GM12878 (cell line): Measurements from ENCODE around the gene IL1RAPL1. TPM values are rescaled to one million over a fixed set of nuclear protein-coding genes. Genes with fewer than 3 reads are reported as not detected.

Experiments used
- ATAC-seq: fragments of 200-7000 bp; cut with Tn5 transposase; 3 replicates; pipeline ENCODE4 v1.9.1; 2020; ENCODE audit warnings: mild to moderate bottlenecking, moderate library complexity
- BruUV-seq: library from RNA; stranded (reverse); fragments of 400-500 nt; replicated peaks from 2 replicates; lab custom pipeline; 2021; lab: Mats Ljungman, UMichigan
- CTCF ChIA-PET: fragments of 300-600 bp; sonication (Branson Sonifier 250); formaldehyde crosslinking; extraction: SDS; loops from one replicate; lab custom pipeline; 2021; ENCODE audit warnings: inconsistent platforms; lab: Yijun Ruan, JAX
- POLR2A ChIA-PET: fragments of 350-600 bp; formaldehyde crosslinking; extraction: SDS; loops from one replicate; lab custom pipeline; 2021; ENCODE audit warnings: inconsistent platforms; lab: Charles Lee
- RAD21 ChIA-PET: fragments of 300-600 bp; sonication (Branson Sonifier 250); formaldehyde crosslinking; loops from one replicate; lab custom pipeline; 2023; ENCODE audit warnings: antibody characterized with exemption; ENCODE audit not compliant: unreplicated experiment; lab: Charles Lee
- SMC1A ChIA-PET: fragments of 300-600 bp; sonication (Branson Sonifier 250); formaldehyde crosslinking; loops from one replicate; lab custom pipeline; 2023; ENCODE audit not compliant: unreplicated experiment, uncharacterized antibody; lab: Charles Lee
- DNase-seq: peaks from one replicate; pipeline ENCODE4 v3.0.0-alpha.2; 2011; ENCODE audit warnings: low read depth, low spot score
- FAIRE-seq: peaks from 3 replicates; lab custom pipeline; 2011; peaks lifted over from hg19 to GRCh38; lab: Jason Lieb, UNC
- H2AFZ ChIP-seq: 2 replicates; pipeline ENCODE4 v1.6.0; 2011; ENCODE audit warnings: low read depth, low read length, control low read depth; ENCODE audit not compliant: control insufficient read depth
- H3K27ac ChIP-seq: 2 replicates; pipeline ENCODE4 v1.5.1; 2011; ENCODE audit warnings: control low read depth; ENCODE audit not compliant: control insufficient read depth, insufficient read depth
- H3K27me3 ChIP-seq, 2 experiments: replicated peaks in 1 of 2; 2 replicates each; pipeline versions ENCODE4 v1.6.0 to v1.6.1; 2011; ENCODE audit warnings: low read length in 1 of 2; ENCODE audit not compliant: control insufficient read depth in 2 of 2, insufficient read depth in 2 of 2
- H3K36me3 ChIP-seq, 2 experiments: 2 replicates each; pipeline ENCODE4 v1.5.1; 2011; ENCODE audit warnings: low read length in 1 of 2; ENCODE audit not compliant: control insufficient read depth in 2 of 2, insufficient read depth in 2 of 2
- H3K4me1 ChIP-seq: 2 replicates; pipeline ENCODE4 v1.6.1; 2011; ENCODE audit warnings: mild to moderate bottlenecking, low read length, moderate library complexity, mixed read lengths; ENCODE audit not compliant: control insufficient read depth, insufficient read depth
- H3K4me2 ChIP-seq: 2 replicates; pipeline ENCODE4 v1.6.0; 2011; ENCODE audit warnings: control low read depth; ENCODE audit not compliant: control insufficient read depth, insufficient read depth
- H3K4me3 ChIP-seq: fragments of 200-600 bp; sonication (generic); 2 replicates; pipeline ENCODE4 v1.5.1; 2016
- H3K79me2 ChIP-seq: 2 replicates; pipeline ENCODE4 v1.6.0; 2011; ENCODE audit warnings: low read length; ENCODE audit not compliant: control insufficient read depth, insufficient read depth
- H3K9ac ChIP-seq: 2 replicates; pipeline ENCODE4 v1.8.0; 2011; ENCODE audit warnings: low read length, control low read depth, mixed read lengths; ENCODE audit not compliant: control insufficient read depth, insufficient read depth
- H3K9me3 ChIP-seq: replicated peaks from 3 replicates; pipeline ENCODE4 v1.5.1; 2011; ENCODE audit warnings: mild to moderate bottlenecking, low read length; ENCODE audit not compliant: control insufficient read depth, insufficient read depth
- H4K20me1 ChIP-seq: 2 replicates; pipeline ENCODE4 v1.6.0; 2011; ENCODE audit not compliant: control insufficient read depth, insufficient read depth
- EED ChIP-seq: sonication (generic); IDR thresholded peaks from 2 replicates; pipeline ENCODE4 v1.6.1; 2016; ENCODE audit warnings: antibody characterized with exemption, low read depth
- HDGF ChIP-seq: fragments of 450-650 bp; IDR thresholded peaks from 2 replicates; pipeline ENCODE4 v1.6.1; 2016; ENCODE audit warnings: antibody characterized with exemption
- SMAD1 ChIP-seq: fragments of 450-650 bp; IDR thresholded peaks from 2 replicates; pipeline ENCODE4 v1.6.1; 2018; ENCODE audit warnings: mild to moderate bottlenecking, low read depth; ENCODE audit not compliant: partially characterized antibody
- SPI1 ChIP-seq: IDR thresholded peaks from 2 replicates; pipeline ENCODE4 v1.6.1; 2011; ENCODE audit warnings: low read depth, mild to moderate bottlenecking, low read length, moderate library complexity, borderline replicate concordance; ENCODE audit not compliant: insufficient read depth
- SREBF2 ChIP-seq: IDR thresholded peaks from 2 replicates; pipeline ENCODE4 v1.6.1; 2012; ENCODE audit warnings: mild to moderate bottlenecking, low read length
- WGBS: methylation state at CpG from one replicate; pipeline ENCODE4 v1.1.6; 2016; ENCODE audit warnings: low lambda C conversion rate; ENCODE audit not compliant: insufficient replicate concordance, insufficient coverage; ENCODE audit errors: missing lambda C conversion rate; 5-methylcytosine and 5-hydroxymethylcytosine counted together
- in situ Hi-C: fragments of 300-500 bp; cut with MboI; formaldehyde crosslinking; loops from 9 replicates; pipeline ENCODE4 v1.14.3; 2018; ENCODE audit warnings: mixed read lengths
- intact Hi-C: fragments of 100-400 bp; cut with micrococcal nuclease; formaldehyde crosslinking; loops from one replicate; pipeline ENCODE4 v1.14.2; 2022; ENCODE audit not compliant: unreplicated experiment
- polyA plus RNA-seq, 11 experiments: library from polyadenylated mRNA; depleted of rRNA in 4 of 11; unstranded in 6 of 11; stranded (reverse) in 5 of 11; fragments of >200 nt; fragmentation: Nextera tagmentation in 4 of 11; fragmentation: Illumina TruSeq in 1 of 11; extraction: Ambion mirVana in 4 of 11; extraction: Trizol in 1 of 11; gene quantifications; 1 replicate in 1 of 11; 2 replicates in 10 of 11; pipeline versions ENCODE4 v1.2.1 to v1.2.3, GENCODE V29; 2011 to 2016; ENCODE audit warnings: inconsistent platforms in 2 of 11, missing spikeins in 2 of 11, low read depth in 1 of 11
- total RNA-seq, 4 experiments: library from RNA; depleted of rRNA in 3 of 4; stranded (reverse); fragments of >200 nt in 3 of 4; fragmentation: Illumina TruSeq in 1 of 4; extraction: Trizol in 1 of 4; gene quantifications; 2 replicates each; pipeline versions ENCODE4 v1.2.1 to v1.2.3, GENCODE V29; 2013 to 2021
- TF ChIP-seq, protein P1 (sequence below): IDR thresholded peaks from 2 replicates; pipeline ENCODE4 v1.6.1; 2012; ENCODE audit warnings: low read depth, low read length, improper control_type of control experiment
- TF ChIP-seq, protein P2 (sequence below): IDR thresholded peaks from 2 replicates; pipeline ENCODE4 v1.6.1; 2011; ENCODE audit warnings: low read depth, low read length, improper control_type of control experiment, borderline replicate concordance
- TF ChIP-seq, protein P3 (sequence below): fragments of 450-650 bp; formaldehyde crosslinking; IDR thresholded peaks from 2 replicates; pipeline ENCODE4 v1.5.0; 2022; ENCODE audit warnings: mild to moderate bottlenecking, missing genetic modification characterization

Gene IL1RAPL1
- total and polyA plus RNA-seq, 10 of the 15 experiments (the other 5 are each of a cell fraction or from before 2014, with no cell fraction given): not detected

DNA sequence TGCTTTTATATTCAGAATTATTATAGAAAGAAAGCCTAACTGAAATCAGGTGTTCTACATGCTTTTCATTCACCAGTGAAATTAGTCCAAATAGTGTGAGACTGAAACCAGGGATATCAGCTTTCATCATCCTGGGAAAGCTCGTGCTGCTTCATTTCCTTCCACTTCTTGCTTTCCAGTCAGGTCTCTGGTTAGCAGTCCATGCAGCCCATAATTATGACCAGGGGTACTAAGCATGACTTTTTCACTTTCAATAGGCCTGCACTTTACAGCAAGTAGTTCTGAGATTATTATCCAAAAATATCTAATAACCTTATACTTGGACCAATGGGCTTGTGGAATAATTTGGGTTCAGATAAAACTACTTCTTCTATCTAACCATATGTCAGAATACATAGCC is 954.9 kb downstream of the IL1RAPL1 start:
- SMC1A ChIA-PET: no interaction called here
- H3K36me3 ChIP-seq: no peaks in the 10 kb centered on the region; a peak in 1 of 4 replicates
- ATAC-seq (peak; percentile 85), DNase-seq (no peak), FAIRE-seq (peak; percentile 78)
- H3K4me2 ChIP-seq: no peak overlapping the region
- H3K79me2 ChIP-seq: no peaks in the 10 kb centered on the region
- TF ChIP-seq, protein P1, sequence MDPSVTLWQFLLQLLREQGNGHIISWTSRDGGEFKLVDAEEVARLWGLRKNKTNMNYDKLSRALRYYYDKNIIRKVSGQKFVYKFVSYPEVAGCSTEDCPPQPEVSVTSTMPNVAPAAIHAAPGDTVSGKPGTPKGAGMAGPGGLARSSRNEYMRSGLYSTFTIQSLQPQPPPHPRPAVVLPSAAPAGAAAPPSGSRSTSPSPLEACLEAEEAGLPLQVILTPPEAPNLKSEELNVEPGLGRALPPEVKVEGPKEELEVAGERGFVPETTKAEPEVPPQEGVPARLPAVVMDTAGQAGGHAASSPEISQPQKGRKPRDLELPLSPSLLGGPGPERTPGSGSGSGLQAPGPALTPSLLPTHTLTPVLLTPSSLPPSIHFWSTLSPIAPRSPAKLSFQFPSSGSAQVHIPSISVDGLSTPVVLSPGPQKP: no peak
- no peak overlapping the region for H3K9ac ChIP-seq
- H2AFZ ChIP-seq: no peak overlapping the region
- peaks cover 2% of the 10 kb centered on the region for H3K9me3 ChIP-seq
- CTCF ChIA-PET: interaction anchor here (1.3 kb wide), 1 partner anchor 64 kb away, joined by 4 read pairs; no protein-coding TSS in a partner anchor
- intact Hi-C loops: no loop called here
- no peaks in the 10 kb centered on the region for H3K4me1 ChIP-seq
- no peak overlapping the region for H3K27ac ChIP-seq
- no peak overlapping the region for H3K4me3 ChIP-seq
- in situ Hi-C loops: no loop called here
- BruUV-seq: no TSS peak
- POLR2A ChIA-PET: no interaction called here
- RAD21 ChIA-PET: no interaction called here
- H3K27me3 ChIP-seq: no peaks in the 10 kb centered on the region
- WGBS: 0% methylated on average over 1 of the region's 1 CpG
- H4K20me1 ChIP-seq: no peaks in the 10 kb centered on the region

DNA sequence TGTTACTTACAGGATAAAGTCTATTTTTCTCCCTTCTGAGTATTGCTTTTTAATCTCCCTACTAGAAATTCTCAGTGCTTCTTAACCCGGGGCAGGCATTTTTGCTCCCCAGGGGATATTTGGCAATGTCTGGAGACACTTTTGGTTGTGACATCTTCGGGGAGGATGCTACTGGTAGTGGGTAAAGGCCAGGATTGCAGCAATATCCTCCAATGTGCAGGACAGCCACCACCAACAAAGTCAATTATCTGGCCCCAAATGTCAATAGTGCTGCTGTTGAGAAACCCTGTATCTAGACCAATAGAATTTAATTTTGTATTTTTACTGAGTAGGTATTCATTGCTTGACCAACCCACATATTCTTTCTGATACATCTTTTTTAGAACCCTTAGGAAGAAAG is 958.6 kb downstream of the IL1RAPL1 start:
- 45% methylated on average over 2 of the region's 2 CpGs for WGBS
- H3K9me3 ChIP-seq: peaks cover 5% of the 10 kb centered on the region; the same call in 2 of the 3 replicates
- H3K4me3 ChIP-seq: no peak overlapping the region
- H3K79me2 ChIP-seq: no peaks in the 10 kb centered on the region
- CTCF ChIA-PET: no interaction called here
- RAD21 ChIA-PET: no interaction called here
- no TSS peak for BruUV-seq
- H3K27ac ChIP-seq: no peak overlapping the region
- POLR2A ChIA-PET: no interaction called here
- H3K27me3 ChIP-seq: no peaks in the 10 kb centered on the region
- H2AFZ ChIP-seq: no peak overlapping the region; the same call in 1 of the 2 replicates
- no peaks in the 10 kb centered on the region for H4K20me1 ChIP-seq
- no peak for FAIRE-seq
- in situ Hi-C loops: no loop called here
- H3K36me3 ChIP-seq: no peaks in the 10 kb centered on the region; a peak in 1 of 4 replicates
- no peak for ATAC-seq
- H3K4me2 ChIP-seq: no peak overlapping the region
- SMC1A ChIA-PET: no interaction called here
- H3K4me1 ChIP-seq: no peaks in the 10 kb centered on the region
- no peak for DNase-seq
- intact Hi-C loops: no loop called here
- H3K9ac ChIP-seq: no peak overlapping the region
- no peak for TF ChIP-seq SREBF2
- TF ChIP-seq SMAD1: no peak
- no peak for TF ChIP-seq SPI1
- TF ChIP-seq, protein P2, sequence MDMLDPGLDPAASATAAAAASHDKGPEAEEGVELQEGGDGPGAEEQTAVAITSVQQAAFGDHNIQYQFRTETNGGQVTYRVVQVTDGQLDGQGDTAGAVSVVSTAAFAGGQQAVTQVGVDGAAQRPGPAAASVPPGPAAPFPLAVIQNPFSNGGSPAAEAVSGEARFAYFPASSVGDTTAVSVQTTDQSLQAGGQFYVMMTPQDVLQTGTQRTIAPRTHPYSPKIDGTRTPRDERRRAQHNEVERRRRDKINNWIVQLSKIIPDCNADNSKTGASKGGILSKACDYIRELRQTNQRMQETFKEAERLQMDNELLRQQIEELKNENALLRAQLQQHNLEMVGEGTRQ: no peak
- no peak for TF ChIP-seq HDGF
- TF ChIP-seq, protein P3, sequence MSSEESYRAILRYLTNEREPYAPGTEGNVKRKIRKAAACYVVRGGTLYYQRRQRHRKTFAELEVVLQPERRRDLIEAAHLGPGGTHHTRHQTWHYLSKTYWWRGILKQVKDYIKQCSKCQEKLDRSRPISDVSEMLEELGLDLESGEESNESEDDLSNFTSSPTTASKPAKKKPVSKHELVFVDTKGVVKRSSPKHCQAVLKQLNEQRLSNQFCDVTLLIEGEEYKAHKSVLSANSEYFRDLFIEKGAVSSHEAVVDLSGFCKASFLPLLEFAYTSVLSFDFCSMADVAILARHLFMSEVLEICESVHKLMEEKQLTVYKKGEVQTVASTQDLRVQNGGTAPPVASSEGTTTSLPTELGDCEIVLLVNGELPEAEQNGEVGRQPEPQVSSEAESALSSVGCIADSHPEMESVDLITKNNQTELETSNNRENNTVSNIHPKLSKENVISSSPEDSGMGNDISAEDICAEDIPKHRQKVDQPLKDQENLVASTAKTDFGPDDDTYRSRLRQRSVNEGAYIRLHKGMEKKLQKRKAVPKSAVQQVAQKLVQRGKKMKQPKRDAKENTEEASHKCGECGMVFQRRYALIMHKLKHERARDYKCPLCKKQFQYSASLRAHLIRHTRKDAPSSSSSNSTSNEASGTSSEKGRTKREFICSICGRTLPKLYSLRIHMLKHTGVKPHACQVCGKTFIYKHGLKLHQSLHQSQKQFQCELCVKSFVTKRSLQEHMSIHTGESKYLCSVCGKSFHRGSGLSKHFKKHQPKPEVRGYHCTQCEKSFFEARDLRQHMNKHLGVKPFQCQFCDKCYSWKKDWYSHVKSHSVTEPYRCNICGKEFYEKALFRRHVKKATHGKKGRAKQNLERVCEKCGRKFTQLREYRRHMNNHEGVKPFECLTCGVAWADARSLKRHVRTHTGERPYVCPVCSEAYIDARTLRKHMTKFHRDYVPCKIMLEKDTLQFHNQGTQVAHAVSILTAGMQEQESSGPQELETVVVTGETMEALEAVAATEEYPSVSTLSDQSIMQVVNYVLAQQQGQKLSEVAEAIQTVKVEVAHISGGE (CRISPR knock-in tag): no peak
- no peak for TF ChIP-seq EED
